ENCODE results near the gene CRYBG1.
A peak's percentile ranks its signal among the peaks of the same experiment; 100 is the strongest.

The CRYBG1 gene

GRCh38 chr6:106569428-106569827 lies 208.9 kb downstream of the CRYBG1 start:
- no peak for DNase-seq (ENCODE audit: low read depth)
- TF ChIP-seq MYC (IDR thresholded peaks at IDR 0.05; ENCODE audit: low read depth, low read length) (no peak), POLR2A (IDR thresholded peaks at IDR 0.05; ENCODE audit: extremely low read depth, insufficient read length) (no peak), MAX (IDR thresholded peaks at IDR 0.05; ENCODE audit: low read depth, low read length) (no peak)
- TF ChIP-seq, protein P1, sequence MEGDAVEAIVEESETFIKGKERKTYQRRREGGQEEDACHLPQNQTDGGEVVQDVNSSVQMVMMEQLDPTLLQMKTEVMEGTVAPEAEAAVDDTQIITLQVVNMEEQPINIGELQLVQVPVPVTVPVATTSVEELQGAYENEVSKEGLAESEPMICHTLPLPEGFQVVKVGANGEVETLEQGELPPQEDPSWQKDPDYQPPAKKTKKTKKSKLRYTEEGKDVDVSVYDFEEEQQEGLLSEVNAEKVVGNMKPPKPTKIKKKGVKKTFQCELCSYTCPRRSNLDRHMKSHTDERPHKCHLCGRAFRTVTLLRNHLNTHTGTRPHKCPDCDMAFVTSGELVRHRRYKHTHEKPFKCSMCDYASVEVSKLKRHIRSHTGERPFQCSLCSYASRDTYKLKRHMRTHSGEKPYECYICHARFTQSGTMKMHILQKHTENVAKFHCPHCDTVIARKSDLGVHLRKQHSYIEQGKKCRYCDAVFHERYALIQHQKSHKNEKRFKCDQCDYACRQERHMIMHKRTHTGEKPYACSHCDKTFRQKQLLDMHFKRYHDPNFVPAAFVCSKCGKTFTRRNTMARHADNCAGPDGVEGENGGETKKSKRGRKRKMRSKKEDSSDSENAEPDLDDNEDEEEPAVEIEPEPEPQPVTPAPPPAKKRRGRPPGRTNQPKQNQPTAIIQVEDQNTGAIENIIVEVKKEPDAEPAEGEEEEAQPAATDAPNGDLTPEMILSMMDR (IDR thresholded peaks at IDR 0.05; ENCODE audit: low read depth, low read length) = no peak
- H3K4me3 ChIP-seq (ENCODE audit: low read depth, low read length) = no peak overlapping the region

DNA sequence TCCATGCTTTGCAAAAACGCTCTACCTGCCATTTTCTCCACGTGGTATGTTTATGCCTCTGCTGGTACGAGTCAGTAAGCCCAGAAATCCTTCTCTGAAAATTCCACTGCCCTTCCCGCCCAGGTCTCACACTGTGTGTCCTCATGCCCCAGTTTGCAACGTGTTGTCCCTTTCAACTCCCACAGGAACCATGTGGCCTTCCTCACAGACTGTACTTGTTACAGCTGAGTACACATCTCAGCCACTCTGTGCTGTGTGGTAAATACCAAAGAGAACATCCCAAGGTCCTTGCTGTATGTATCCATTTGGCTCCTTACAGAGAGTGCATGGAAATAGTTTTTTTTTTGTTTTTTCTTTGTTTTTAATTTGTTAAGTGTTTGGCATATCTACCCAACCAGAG lies 211.9 kb downstream of the CRYBG1 start:
- DNase-seq (ENCODE audit: low read depth) = no peak
- H3K4me3 ChIP-seq (ENCODE audit: low read depth, low read length) = no peak overlapping the region
- TF ChIP-seq, protein P1 (IDR thresholded peaks at IDR 0.05; ENCODE audit: low read depth, low read length) = no peak
- no peak for TF ChIP-seq MYC (IDR thresholded peaks at IDR 0.05; ENCODE audit: low read depth, low read length)
- no peak for TF ChIP-seq POLR2A (IDR thresholded peaks at IDR 0.05; ENCODE audit: extremely low read depth, insufficient read length)
- TF ChIP-seq MAX (IDR thresholded peaks at IDR 0.05; ENCODE audit: low read depth, low read length) = no peak

DNA sequence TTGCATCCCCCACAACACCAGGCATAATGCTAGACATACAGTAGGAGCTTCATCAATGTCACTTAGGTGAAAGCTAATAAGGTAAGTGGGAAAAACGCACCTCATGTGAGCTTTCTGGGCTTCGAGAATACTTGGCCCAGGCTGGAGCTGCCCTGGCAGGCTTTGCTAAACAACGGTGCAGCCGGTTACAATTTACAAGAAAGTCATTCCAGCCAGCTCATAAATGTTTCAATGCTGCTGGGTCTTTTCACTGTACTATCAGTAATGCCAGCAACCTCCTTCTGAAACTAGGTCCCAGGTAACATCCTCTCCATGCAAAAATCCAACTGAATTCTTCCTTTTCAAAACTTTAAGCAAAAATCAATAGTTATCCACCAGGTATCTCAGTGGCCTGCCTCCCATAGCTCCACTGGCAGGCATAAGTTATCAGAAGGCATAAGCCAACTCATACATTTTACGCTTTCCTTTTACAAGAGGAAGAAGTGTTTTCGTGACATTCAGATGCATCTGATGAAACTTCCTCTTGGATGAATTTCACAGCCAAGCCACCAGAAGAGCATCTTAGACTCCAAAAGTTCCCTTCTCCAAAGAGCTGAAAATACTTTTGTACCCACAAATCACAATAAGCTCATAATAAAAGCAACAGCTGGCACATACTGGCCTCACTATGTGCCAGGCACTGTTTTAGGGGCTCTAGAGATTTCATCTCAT lies 212.5 kb downstream of the CRYBG1 start:
- H3K4me3 ChIP-seq (ENCODE audit: low read depth, low read length) = no peak overlapping the region
- peak; percentile 36 for DNase-seq (ENCODE audit: low read depth)
- no peak for TF ChIP-seq POLR2A (IDR thresholded peaks at IDR 0.05; ENCODE audit: extremely low read depth, insufficient read length)
- no peak for TF ChIP-seq MAX (IDR thresholded peaks at IDR 0.05; ENCODE audit: low read depth, low read length)
- no peak for TF ChIP-seq MYC (IDR thresholded peaks at IDR 0.05; ENCODE audit: low read depth, low read length)
- TF ChIP-seq, protein P1 (IDR thresholded peaks at IDR 0.05; ENCODE audit: low read depth, low read length) = no peak

- DNase-seq (ENCODE audit: low read depth) = peak; percentile 52
- H3K4me3 ChIP-seq (ENCODE audit: low read depth, low read length) = no peak overlapping the region
- no peak for TF ChIP-seq MAX (IDR thresholded peaks at IDR 0.05; ENCODE audit: low read depth, low read length)
- no peak for TF ChIP-seq MYC (IDR thresholded peaks at IDR 0.05; ENCODE audit: low read depth, low read length)
- TF ChIP-seq POLR2A (IDR thresholded peaks at IDR 0.05; ENCODE audit: extremely low read depth, insufficient read length) = no peak
- TF ChIP-seq, protein P1 (IDR thresholded peaks at IDR 0.05; ENCODE audit: low read depth, low read length) = no peak
Observed at GRCh38 chr6:106574741-106575458, 214.4 kb downstream of the CRYBG1 start.

- H3K4me3 ChIP-seq (ENCODE audit: low read depth, low read length) = no peak overlapping the region
- TF ChIP-seq MAX (IDR thresholded peaks at IDR 0.05; ENCODE audit: low read depth, low read length) (no peak), MYC (IDR thresholded peaks at IDR 0.05; ENCODE audit: low read depth, low read length) (no peak)
- TF ChIP-seq, protein P1 (IDR thresholded peaks at IDR 0.05; ENCODE audit: low read depth, low read length) = no peak
- no peak for DNase-seq (ENCODE audit: low read depth)
Observed at GRCh38 chr6:106579281-106579680, 218.8 kb downstream of the CRYBG1 start.
